Measurements from ENCODE around the gene CFAP61. TPM values are rescaled to one million over a fixed set of nuclear protein-coding genes. Genes with fewer than 3 reads are reported as not detected.
A peak's percentile ranks its signal among the peaks of the same experiment; 100 is the strongest.

The CFAP61 gene
- total and polyA plus RNA-seq, 7 experiments from 2014 or later: not detected

DNA sequence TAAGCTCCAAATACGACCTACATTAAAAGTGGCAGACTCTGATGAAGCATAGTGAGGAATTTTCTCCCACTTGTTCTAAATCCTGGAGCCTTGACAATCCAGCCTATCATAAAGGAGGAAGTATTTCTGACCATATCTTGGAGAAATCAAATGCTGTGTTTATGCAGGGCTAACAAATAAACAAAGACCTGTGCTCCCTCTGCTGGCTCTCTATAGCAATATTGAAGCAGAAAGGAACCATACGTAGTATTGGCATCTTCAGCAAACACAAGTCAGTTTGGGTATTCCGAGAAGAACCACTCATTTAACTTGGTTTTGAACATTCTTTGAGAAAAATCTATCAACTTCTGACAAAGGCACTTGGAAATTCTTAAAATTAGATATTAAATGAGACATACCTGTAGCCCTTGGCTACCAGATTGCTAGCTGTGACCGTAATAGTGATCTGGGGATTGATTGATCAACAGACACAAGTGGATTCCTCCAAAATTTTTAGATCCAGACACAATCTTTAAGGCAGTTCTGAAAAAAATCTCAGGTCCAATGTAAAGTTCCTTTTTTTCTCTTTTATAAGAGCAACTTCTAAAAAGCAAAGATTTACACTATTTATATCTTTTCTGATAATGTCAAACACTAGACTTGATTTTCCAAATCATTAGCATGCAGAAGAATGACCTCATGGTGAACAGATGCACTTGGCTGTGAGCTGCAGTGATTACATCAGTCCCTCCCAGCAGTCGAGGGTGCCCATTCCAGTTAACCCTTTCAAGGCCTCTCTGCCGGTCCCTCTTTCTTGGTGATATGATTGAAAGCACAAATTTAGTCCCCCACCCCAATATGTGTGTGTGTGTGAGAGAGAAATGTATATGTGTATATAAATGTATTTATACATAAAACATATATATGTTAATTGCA, 355.8 kb downstream of the CFAP61 start:
- no peaks in the 10 kb centered on the region for H3K9me3 ChIP-seq (ENCODE audit: control insufficient read depth in 2 of 3, low read length in 3 of 3)
- no peak for ATAC-seq
- no peaks in the 10 kb centered on the region for H3K4me1 ChIP-seq (ENCODE audit: control insufficient read depth in 2 of 2, insufficient read depth in 2 of 2, low read length in 2 of 2)
- H3K36me3 Mint-ChIP-seq: peaks cover 0 to 41% (median 12%) of the 10 kb centered on the region in 5 donors
- DNase-seq: no peak
- no peaks in the 10 kb centered on the region for H3K9me3 Mint-ChIP-seq
- no peak overlapping the region for H3K4me3 ChIP-seq (ENCODE audit: low read length)
- H3K4me3 Mint-ChIP-seq: no peak overlapping the region
- POLR2A ChIA-PET: no interaction called here
- H3K27ac ChIP-seq (ENCODE audit: low read depth, low read length): no peak overlapping the region
- H3K27me3 Mint-ChIP-seq: no peaks in the 10 kb centered on the region
- H3K27me3 ChIP-seq (ENCODE audit: control insufficient read depth in 2 of 2, insufficient read depth in 2 of 2, low read length in 2 of 2): no peaks in the 10 kb centered on the region
- peaks cover 0 to 11% (median 0%) of the 10 kb centered on the region in 3 experiments for H3K36me3 ChIP-seq (ENCODE audit: control insufficient read depth in 2 of 3, insufficient read depth in 3 of 3, low read length in 3 of 3)
- intact Hi-C loops (cut with micrococcal nuclease): no loop called here
- peak overlapping the region in 1 of 9 donors; percentile 16 for H3K27ac Mint-ChIP-seq
- CTCF ChIA-PET: no interaction called here
- peaks cover 0 to 7% (median 0%) of the 10 kb centered on the region in 7 donors for H3K4me1 Mint-ChIP-seq

DNA sequence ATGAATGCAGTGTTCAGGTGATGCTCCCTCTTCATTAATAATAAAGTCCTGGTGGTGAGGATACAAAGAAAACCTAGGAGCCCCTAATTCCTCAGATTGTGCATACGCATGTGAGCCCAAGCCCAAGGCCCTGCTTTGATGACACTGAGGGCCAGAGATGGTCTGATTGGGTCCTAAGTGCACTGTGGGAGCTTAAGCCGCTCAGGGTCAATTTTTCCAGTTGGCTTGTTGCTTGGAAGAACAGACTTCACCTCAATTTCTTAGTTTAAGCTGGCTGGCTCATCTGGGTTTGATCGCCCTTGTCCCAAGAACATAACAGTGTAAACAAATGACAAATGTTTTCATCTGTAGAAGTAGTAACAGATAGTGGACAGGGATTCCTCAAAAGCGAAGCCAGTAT, 357.0 kb downstream of the CFAP61 start:
- no peaks in the 10 kb centered on the region for H3K9me3 ChIP-seq (ENCODE audit: control insufficient read depth in 2 of 3, low read length in 3 of 3)
- peaks cover 0 to 5% (median 0%) of the 10 kb centered on the region in 3 experiments for H3K36me3 ChIP-seq (ENCODE audit: control insufficient read depth in 2 of 3, insufficient read depth in 3 of 3, low read length in 3 of 3)
- no peaks in the 10 kb centered on the region for H3K27me3 Mint-ChIP-seq
- peaks cover 0 to 38% (median 12%) of the 10 kb centered on the region in 5 donors for H3K36me3 Mint-ChIP-seq
- no peaks in the 10 kb centered on the region for H3K4me1 ChIP-seq (ENCODE audit: control insufficient read depth in 2 of 2, insufficient read depth in 2 of 2, low read length in 2 of 2)
- H3K27ac ChIP-seq (ENCODE audit: low read depth, low read length): no peak overlapping the region
- peaks cover 0 to 7% (median 0%) of the 10 kb centered on the region in 7 donors for H3K4me1 Mint-ChIP-seq
- ATAC-seq (no peak), DNase-seq (no peak)
- ChIA-PET CTCF (no interaction called here), POLR2A (no interaction called here)
- H3K27ac Mint-ChIP-seq: no peak overlapping the region
- no peaks in the 10 kb centered on the region for H3K9me3 Mint-ChIP-seq
- H3K27me3 ChIP-seq (ENCODE audit: control insufficient read depth in 2 of 2, insufficient read depth in 2 of 2, low read length in 2 of 2): no peaks in the 10 kb centered on the region
- H3K4me3 Mint-ChIP-seq: no peak overlapping the region
- intact Hi-C loops (cut with micrococcal nuclease): no loop called here
- H3K4me3 ChIP-seq (ENCODE audit: low read length): no peak overlapping the region

Other genes with a start within 250 kb of the CFAP61 start
- 10 to 100 TPM; 21.5 to 52.6 (median 28.3) TPM for gene NAA20, start 35.2 kb upstream of the CFAP61 start, total RNA-seq
- 10 to 100 TPM; 50.0 to 90.2 TPM for gene NAA20, start 35.2 kb upstream of the CFAP61 start, polyA plus RNA-seq
- 10 to 100 TPM; 17.4 to 32.1 (median 21.6) TPM for gene CRNKL1, start 66 bp upstream of the CFAP61 start, total RNA-seq
- gene CRNKL1, start 66 bp upstream of the CFAP61 start, polyA plus RNA-seq: 10 to 100 TPM in 1 of 2 donors, 1 to 10 TPM in 1; 9.1 to 15.6 TPM

Measured in naive thymus-derived CD4-positive, alpha-beta T cell (primary cell).